H9 (cell line): ENCODE results near the gene RGS16. TPM values are rescaled to one million over a fixed set of nuclear protein-coding genes. Genes with fewer than 3 reads are reported as not detected.

Source experiments
- DNase-seq: peaks from one replicate; pipeline ENCODE4 v3.0.0-alpha.2; 2017
- H2AFZ ChIP-seq: one replicate; pipeline ENCODE4 v1.6.1; 2013; ENCODE audit warnings: mild to moderate bottlenecking, low read length, control low read depth, moderate library complexity
- H2AK5ac ChIP-seq: 2 replicates; pipeline ENCODE4 v1.6.1; 2013; ENCODE audit warnings: low read length, control low read depth, mixed read lengths; ENCODE audit not compliant: insufficient read length
- H2BK120ac ChIP-seq: one replicate; pipeline ENCODE4 v1.6.1; 2013; ENCODE audit warnings: low read depth, mild to moderate bottlenecking, low read length, control low read depth, inconsistent platforms; ENCODE audit not compliant: poor library complexity, severe bottlenecking
- H2BK12ac ChIP-seq: 2 replicates; pipeline ENCODE4 v1.6.1; 2013; ENCODE audit warnings: low read length, control low read depth, mixed read lengths, low read depth; ENCODE audit not compliant: insufficient read length
- H2BK15ac ChIP-seq: 2 replicates; pipeline ENCODE4 v1.6.1; 2013; ENCODE audit warnings: low read depth, low read length, control low read depth
- H2BK20ac ChIP-seq: one replicate; pipeline ENCODE4 v1.6.1; 2013; ENCODE audit warnings: low read depth, mild to moderate bottlenecking, low read length, control low read depth, inconsistent platforms; ENCODE audit not compliant: poor library complexity, severe bottlenecking
- H2BK5ac ChIP-seq: 2 replicates; pipeline ENCODE4 v1.6.1; 2013; ENCODE audit warnings: low read length, control low read depth, mixed read lengths; ENCODE audit not compliant: insufficient read length
- H3K14ac ChIP-seq: 2 replicates; pipeline ENCODE4 v1.6.1; 2013; ENCODE audit warnings: low read length, control low read depth; ENCODE audit not compliant: insufficient read depth
- H3K18ac ChIP-seq: 2 replicates; pipeline ENCODE4 v1.6.1; 2013; ENCODE audit warnings: low read depth, mild to moderate bottlenecking, mixed read lengths, low read length, control low read depth; ENCODE audit not compliant: insufficient read length
- H3K23ac ChIP-seq: 2 replicates; pipeline ENCODE4 v1.6.1; 2013; ENCODE audit warnings: low read length, control low read depth, mixed read lengths, low read depth; ENCODE audit not compliant: insufficient read length
- H3K23me2 ChIP-seq: 2 replicates; pipeline ENCODE4 v1.6.1; 2013; ENCODE audit warnings: low read depth, mild to moderate bottlenecking, mixed read lengths, low read length, control low read depth; ENCODE audit not compliant: insufficient read length, poor library complexity, severe bottlenecking
- H3K27ac ChIP-seq: 2 replicates; pipeline ENCODE4 v1.5.1; 2013; ENCODE audit warnings: low read length, control low read depth, mixed read lengths, low read depth; ENCODE audit not compliant: insufficient read length
- H3K27me3 ChIP-seq: 2 replicates; pipeline ENCODE4 v1.6.1; 2013; ENCODE audit warnings: low read length, control low read depth, inconsistent platforms; ENCODE audit not compliant: insufficient read depth
- H3K4ac ChIP-seq: 2 replicates; pipeline ENCODE4 v1.6.1; 2013; ENCODE audit warnings: low read depth, mild to moderate bottlenecking, control low read depth, inconsistent platforms, low read length, moderate library complexity
- H3K4me1 ChIP-seq: 2 replicates; pipeline ENCODE4 v1.6.1; 2013; ENCODE audit warnings: low read length, control low read depth, inconsistent platforms; ENCODE audit not compliant: insufficient read depth
- H3K4me2 ChIP-seq: 2 replicates; pipeline ENCODE4 v1.6.1; 2013; ENCODE audit warnings: low read length, control low read depth, mixed read lengths; ENCODE audit not compliant: insufficient read length, insufficient read depth
- H3K56ac ChIP-seq: 2 replicates; pipeline ENCODE4 v1.6.1; 2013; ENCODE audit warnings: low read depth, mild to moderate bottlenecking, mixed read lengths, low read length, control low read depth; ENCODE audit not compliant: insufficient read length
- H3K79me1 ChIP-seq: 2 replicates; pipeline ENCODE4 v1.6.1; 2013; ENCODE audit warnings: low read depth, mild to moderate bottlenecking, moderate library complexity, low read length, control low read depth, inconsistent platforms; ENCODE audit not compliant: insufficient read depth, poor library complexity, severe bottlenecking
- H3K79me2 ChIP-seq: 2 replicates; pipeline ENCODE4 v1.6.1; 2013; ENCODE audit warnings: low read length, control low read depth, inconsistent platforms; ENCODE audit not compliant: insufficient read depth
- H3K9ac ChIP-seq: 2 replicates; pipeline ENCODE4 v1.6.1; 2013; ENCODE audit warnings: low read length, control low read depth, mixed read lengths; ENCODE audit not compliant: insufficient read length; ENCODE audit errors: extremely low read depth
- H3K9me3 ChIP-seq: one replicate; pipeline ENCODE4 v1.6.1; 2013; ENCODE audit warnings: low read depth, low read length, inconsistent platforms; ENCODE audit not compliant: control insufficient read depth
- H3T11ph ChIP-seq: one replicate; pipeline ENCODE4 v1.6.1; 2013; ENCODE audit warnings: mild to moderate bottlenecking, low read length, control low read depth, inconsistent platforms
- H4K20me1 ChIP-seq: one replicate; pipeline ENCODE4 v1.6.1; 2013; ENCODE audit not compliant: control insufficient read depth, insufficient read length, insufficient read depth
- H4K5ac ChIP-seq: 2 replicates; pipeline ENCODE4 v1.6.1; 2013; ENCODE audit warnings: low read depth, mild to moderate bottlenecking, mixed read lengths, low read length, control low read depth; ENCODE audit not compliant: insufficient read length
- H4K8ac ChIP-seq: replicated peaks from 2 replicates; pipeline ENCODE4 v1.6.1; 2013; ENCODE audit warnings: low read length, control low read depth, mixed read lengths, low read depth; ENCODE audit not compliant: insufficient read length
- H4K91ac ChIP-seq: 2 replicates; pipeline ENCODE4 v1.6.1; 2013; ENCODE audit warnings: low read depth, mild to moderate bottlenecking, moderate library complexity, mixed read lengths, low read length, control low read depth; ENCODE audit not compliant: insufficient read length
- H3K27ac Mint-ChIP-seq, 3 experiments: 2 replicates in 2 of 3; 3 replicates in 1 of 3; pipeline ENCODE4 v1.8.0; 2020 to 2021; ENCODE audit warnings: mixed read lengths in 3 of 3, mild to moderate bottlenecking in 1 of 3, moderate library complexity in 1 of 3
- H3K27me3 Mint-ChIP-seq: 2 replicates; pipeline ENCODE4 v1.8.0; 2021; ENCODE audit warnings: low read depth, mild to moderate bottlenecking, moderate library complexity, mixed read lengths
- H3K36me3 Mint-ChIP-seq, 3 experiments: 2 replicates in 2 of 3; 3 replicates in 1 of 3; pipeline ENCODE4 v1.8.0; 2020 to 2021; ENCODE audit warnings: low read depth in 3 of 3, mixed read lengths in 3 of 3; ENCODE audit not compliant: insufficient read depth in 1 of 3
- H3K4me1 Mint-ChIP-seq, 2 experiments: 2 replicates each; pipeline ENCODE4 v1.8.0; 2020; ENCODE audit warnings: mixed read lengths in 2 of 2
- H3K4me3 Mint-ChIP-seq, 2 experiments: 2 replicates in 1 of 2; 3 replicates in 1 of 2; pipeline ENCODE4 v1.8.0; 2020 to 2021; ENCODE audit warnings: mild to moderate bottlenecking in 2 of 2, mixed read lengths in 2 of 2, moderate library complexity in 1 of 2
- H3K9me3 Mint-ChIP-seq, 2 experiments: 2 replicates in 1 of 2; 3 replicates in 1 of 2; pipeline ENCODE4 v1.8.0; 2020; ENCODE audit warnings: mild to moderate bottlenecking in 2 of 2, mixed read lengths in 2 of 2, moderate library complexity in 1 of 2
- CTCF ChIP-seq: fragments of 200-600 bp; sonication (generic); conservative IDR thresholded peaks from 3 replicates; pipeline ENCODE4 v1.8.0; 2021; ENCODE audit warnings: antibody characterized with exemption, mild to moderate bottlenecking
- WGBS: extraction: QIAGEN DNeasy Blood & Tissue Kit; methylation state at CpG from one replicate; pipeline ENCODE4 v1.1.7; 2013; ENCODE audit warnings: missing lambda C conversion rate, low lambda C conversion rate, mixed read lengths; ENCODE audit not compliant: insufficient read length; ENCODE audit errors: extremely low coverage; 5-methylcytosine and 5-hydroxymethylcytosine counted together
- total RNA-seq: library from RNA; stranded (reverse); gene quantifications from 2 replicates; pipeline ENCODE4 v1.2.1, GENCODE V29; 2021

RGS16 gene
- total RNA-seq, 1 experiment from 2014 or later, result 6.9 TPM

- H4K20me1 ChIP-seq, result no peaks in the 10 kb centered on the region
- TF ChIP-seq CTCF, result no peak
- H3K4ac ChIP-seq, result no peak overlapping the region
- no peak overlapping the region for H2AFZ ChIP-seq
- H3K4me2 ChIP-seq, result no peak overlapping the region
- no peak overlapping the region for H3K18ac ChIP-seq
- H3K23ac ChIP-seq, result no peak overlapping the region
- DNase-seq, result no peak
- no peak overlapping the region for H3K9ac ChIP-seq
- no peak overlapping the region for H4K91ac ChIP-seq
- no peak overlapping the region for H2BK120ac ChIP-seq
- H3K9me3 ChIP-seq, result no peaks in the 10 kb centered on the region
- H2AK5ac ChIP-seq, result no peak overlapping the region
- H3K14ac ChIP-seq, result no peak overlapping the region
- H3K36me3 Mint-ChIP-seq, result no peaks in the 10 kb centered on the region
- H3K23me2 ChIP-seq, result no peaks in the 10 kb centered on the region
- H3K56ac ChIP-seq, result no peak overlapping the region
- H3K27me3 ChIP-seq, result no peaks in the 10 kb centered on the region
- H3T11ph ChIP-seq, result no peak overlapping the region
- no peaks in the 10 kb centered on the region for H3K79me1 ChIP-seq
- no peak overlapping the region for H2BK15ac ChIP-seq
- no peaks in the 10 kb centered on the region for H3K79me2 ChIP-seq
- H4K8ac ChIP-seq, result no peak overlapping the region
- H3K27ac Mint-ChIP-seq, result peak overlapping the region in 2 of 3 experiments; percentile 2 to 48; a peak in 1 of 7 replicates
- WGBS, result no CpG with 5 or more reads among the region's 9 CpGs
- H2BK12ac ChIP-seq, result no peak overlapping the region
- H3K27ac ChIP-seq, result no peak overlapping the region
- no peaks in the 10 kb centered on the region for H3K9me3 Mint-ChIP-seq
- no peak overlapping the region for H2BK20ac ChIP-seq
- H3K4me1 Mint-ChIP-seq, result peaks cover 29 to 40% of the 10 kb centered on the region in 2 experiments
- H4K5ac ChIP-seq, result no peak overlapping the region
- H3K27me3 Mint-ChIP-seq, result no peaks in the 10 kb centered on the region; the same call in 1 of the 2 replicates
- H2BK5ac ChIP-seq, result no peak overlapping the region
- 0 out of 2 replicates have a peak, but pooled peaks cover 4% of the 10 kb centered on the region for H3K4me1 ChIP-seq
- no peak overlapping the region for H3K4me3 Mint-ChIP-seq
Measured at GRCh38 chr1:182634306-182635072, 30.3 kb upstream of the RGS16 start.
